GM19043 (cell line): ENCODE measurements around the gene KCNJ18.
"Not testable (repeated sequence)": the region's sequence is repeated elsewhere in the genome, so short reads cannot be mapped to it uniquely, and the experiment has no call there.

Experiments used
- ATAC-seq: cut with Tn5 transposase; IDR thresholded peaks from one replicate; pipeline ENCODE4 v1.9.1; 2021; ENCODE audit warnings: low read depth; ENCODE audit not compliant: unreplicated experiment

KCNJ18 gene

GRCh38 chr17:21719511-21720226 lies 27.3 kb downstream of the KCNJ18 start:
- not testable (repeated sequence) for ATAC-seq

- not testable (repeated sequence) for ATAC-seq
Observed at GRCh38 chr17:21720566-21720965, 28.2 kb downstream of the KCNJ18 start.

DNA sequence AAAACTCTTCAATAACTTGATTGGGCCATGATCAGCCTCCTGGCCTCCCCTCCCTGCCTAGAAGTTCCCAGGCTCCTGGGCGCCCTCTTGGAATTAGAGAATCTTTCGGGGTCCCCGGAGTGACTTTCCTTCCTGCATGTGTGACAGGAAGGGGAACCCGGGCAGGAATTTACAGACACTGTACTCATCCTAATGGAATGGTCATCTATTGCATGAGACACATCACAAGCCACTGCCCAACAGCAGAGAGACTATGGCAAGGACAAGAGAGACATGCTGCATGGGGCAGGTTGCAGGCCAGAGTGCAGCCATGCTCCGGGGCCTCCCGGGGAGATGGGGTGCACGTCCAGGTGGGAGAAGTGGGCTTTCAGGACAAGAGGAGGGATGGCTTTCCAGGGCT lies 29.9 kb downstream of the KCNJ18 start:
- ATAC-seq, result not testable (repeated sequence)

GRCh38 chr17:21724216-21725006 lies 32.1 kb downstream of the KCNJ18 start:
- not testable (repeated sequence) for ATAC-seq

- ATAC-seq, result not testable (repeated sequence)
Observed at GRCh38 chr17:21731076-21731475, 38.8 kb downstream of the KCNJ18 start.

- not testable (repeated sequence) for ATAC-seq
Observed at GRCh38 chr17:21733931-21734330, 41.6 kb downstream of the KCNJ18 start.

DNA sequence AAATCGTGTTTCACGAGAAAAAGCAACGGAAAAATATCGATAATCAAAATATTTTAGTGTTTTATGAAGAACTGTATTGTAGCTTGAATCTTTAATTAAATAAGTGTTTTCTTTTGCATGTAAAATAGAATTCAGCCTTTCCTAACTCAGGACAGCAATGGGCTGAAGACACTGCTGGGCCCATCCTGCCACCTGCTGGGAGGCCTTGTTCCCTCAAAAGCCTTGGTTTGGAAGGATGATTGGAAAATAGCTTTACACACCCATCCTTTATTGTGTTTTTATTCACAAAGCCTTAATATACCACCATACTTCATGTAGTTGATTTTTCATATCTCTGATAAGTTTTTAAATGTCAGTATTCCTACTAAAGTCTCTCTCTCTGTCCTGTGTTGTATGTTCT lies 43.5 kb downstream of the KCNJ18 start:
- not testable (repeated sequence) for ATAC-seq

GRCh38 chr17:21737015-21737580 lies 44.8 kb downstream of the KCNJ18 start:
- not testable (repeated sequence) for ATAC-seq

DNA sequence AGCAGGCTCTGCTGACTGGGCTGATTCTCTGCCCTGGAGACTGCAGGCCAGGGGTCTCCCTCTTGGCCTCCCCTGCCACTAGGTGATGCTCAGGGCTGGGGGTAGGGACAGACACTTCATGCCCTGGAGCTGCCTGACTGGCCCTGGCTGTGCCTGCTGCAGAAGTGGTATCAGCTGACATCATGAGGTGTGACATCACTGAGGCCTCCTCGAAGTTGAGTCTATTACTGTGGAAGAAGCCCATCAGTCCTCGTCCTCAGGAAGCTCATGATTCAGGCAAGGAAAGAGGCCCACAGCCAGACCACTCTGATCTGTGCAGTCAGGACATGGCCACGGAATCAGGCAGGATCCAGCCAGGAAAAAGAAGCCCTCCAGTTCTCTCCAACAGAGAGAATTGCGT lies 45.9 kb downstream of the KCNJ18 start:
- not testable (repeated sequence) for ATAC-seq

DNA sequence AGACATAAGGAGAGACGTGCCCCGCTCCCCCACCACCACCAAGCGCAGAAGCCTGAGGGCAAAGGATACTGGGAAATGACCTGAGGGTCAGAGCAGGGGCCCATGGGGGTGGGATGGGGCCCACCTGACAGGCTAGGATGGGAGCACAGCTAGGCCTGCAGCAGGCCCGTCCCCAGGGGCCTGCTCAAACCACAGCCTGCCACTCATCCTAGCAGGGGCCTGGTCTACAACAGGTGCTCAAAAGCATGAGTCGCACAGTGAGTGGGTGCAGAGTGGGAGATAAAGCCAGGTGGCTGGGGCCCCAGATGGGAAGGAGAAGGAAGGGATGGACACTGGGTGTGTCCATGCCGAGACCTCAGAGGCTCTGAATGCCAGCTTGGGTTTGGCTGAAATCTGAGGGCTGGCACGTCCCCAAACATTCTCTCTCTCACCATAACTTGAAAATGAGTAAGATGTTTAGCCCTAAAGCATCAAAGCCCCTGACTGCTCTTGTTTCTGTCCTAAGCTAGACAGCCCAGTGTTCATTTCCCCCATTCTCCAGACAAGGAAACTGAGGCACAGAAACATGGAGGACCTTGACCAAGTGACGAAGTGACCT lies 46.7 kb downstream of the KCNJ18 start:
- ATAC-seq, result peak; percentile 72

DNA sequence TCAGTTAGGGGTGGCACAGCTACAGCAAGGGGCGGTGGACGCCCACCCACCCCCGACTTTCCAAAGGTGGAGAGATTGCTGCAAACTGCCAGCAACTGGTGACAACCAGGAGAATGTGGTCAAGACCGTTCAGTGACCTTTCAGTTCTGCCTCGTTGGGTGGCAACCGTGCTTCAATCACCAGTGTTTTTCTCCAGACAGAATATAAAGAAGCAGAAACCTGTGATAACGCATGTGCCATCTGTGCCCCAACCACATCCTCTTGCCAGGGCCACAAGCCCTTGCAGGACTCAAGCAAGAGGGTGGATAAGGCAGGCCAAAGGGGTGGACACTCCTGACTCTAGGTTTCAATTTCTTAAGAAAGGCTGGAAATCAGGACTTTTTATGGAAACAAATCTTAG lies 47.2 kb downstream of the KCNJ18 start:
- ATAC-seq, result not testable (repeated sequence)

- not testable (repeated sequence) for ATAC-seq
Observed at GRCh38 chr17:21740836-21741235, 48.5 kb downstream of the KCNJ18 start.

DNA sequence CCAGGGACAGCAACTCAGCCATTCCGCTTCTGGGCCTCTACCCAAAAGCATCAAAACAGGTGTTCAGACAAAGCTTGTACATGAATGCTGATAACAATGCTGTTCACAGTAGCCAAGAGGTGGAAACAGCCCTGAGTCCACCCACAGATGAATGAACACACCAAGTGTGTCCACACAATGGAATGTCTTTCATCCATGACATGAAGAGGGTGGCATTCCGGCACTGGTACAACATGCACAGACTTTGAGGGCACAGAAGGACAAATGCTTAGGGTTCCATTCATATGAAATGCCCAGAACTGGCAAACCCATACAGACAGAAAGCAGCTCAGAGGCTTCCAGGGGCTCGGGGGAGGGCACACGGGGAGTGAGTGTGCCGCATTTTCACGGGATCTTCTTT lies 49.2 kb downstream of the KCNJ18 start:
- ATAC-seq, result not testable (repeated sequence)

GRCh38 chr17:21742326-21742725 lies 50.0 kb downstream of the KCNJ18 start:
- no peak for ATAC-seq

- not testable (repeated sequence) for ATAC-seq
Observed at GRCh38 chr17:21744151-21744550, 51.8 kb downstream of the KCNJ18 start.

DNA sequence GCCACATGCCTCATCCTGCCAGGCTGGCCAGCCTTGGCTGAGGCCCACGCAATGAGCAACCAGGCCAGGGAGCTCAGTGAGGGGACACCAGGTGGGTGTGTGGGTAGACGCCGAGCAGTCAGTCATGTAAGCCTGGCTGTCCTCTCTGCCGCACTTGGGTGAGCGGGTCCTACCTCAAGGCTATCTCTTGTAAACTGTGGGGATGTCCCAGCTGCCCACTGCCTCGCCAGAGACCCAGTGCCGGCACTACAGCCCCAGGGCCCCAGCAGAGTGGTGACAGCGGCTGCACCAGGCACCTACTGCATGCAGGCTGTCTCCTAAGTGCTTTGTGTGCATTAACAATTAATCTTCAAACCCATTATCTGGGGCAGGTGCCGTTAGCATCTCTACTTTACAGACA lies 52.3 kb downstream of the KCNJ18 start:
- not testable (repeated sequence) for ATAC-seq

GRCh38 chr17:21745385-21746054 lies 53.2 kb downstream of the KCNJ18 start:
- ATAC-seq, result not testable (repeated sequence)

- ATAC-seq, result not testable (repeated sequence)
Observed at GRCh38 chr17:21746415-21746814, 54.1 kb downstream of the KCNJ18 start.

GRCh38 chr17:21747195-21747915 lies 55.0 kb downstream of the KCNJ18 start:
- not testable (repeated sequence) for ATAC-seq

GRCh38 chr17:21748686-21749085 lies 56.4 kb downstream of the KCNJ18 start:
- ATAC-seq, result not testable (repeated sequence)
